NT2/D1 (cell line): ENCODE data around the gene OR51M1.

Source experiments
- YY1 ChIP-seq: IDR thresholded peaks from 2 replicates; pipeline ENCODE4 v1.6.1; 2011; ENCODE audit not compliant: insufficient read length, insufficient read depth
- ZNF274 ChIP-seq: IDR thresholded peaks from 2 replicates; pipeline ENCODE4 v1.6.1; 2011; ENCODE audit warnings: mild to moderate bottlenecking, low read depth, low read length

- TF ChIP-seq ZNF274 (no peak), YY1 (no peak)
Observed at GRCh38 chr11:5441414-5441813, 57.8 kb downstream of the OR51M1 start, which contains the start of gene OR51I1.
